Right cardiac atrium (tissue), 5 donors: ENCODE results near the gene TOPBP1. TPM values are rescaled to one million over a fixed set of nuclear protein-coding genes. Genes with fewer than 3 reads are reported as not detected.

Experiments used
- ATAC-seq, 2 donors: fragments of 200-7000 bp; cut with Tn5 transposase; one replicate each; pipeline versions ENCODE4 v1.8.0 to v1.9.1; 2020; ENCODE audit warnings: moderate library complexity in 2 of 2, mild to moderate bottlenecking in 1 of 2
- DNase-seq, 3 donors: peaks; one replicate each; pipeline ENCODE4 v3.0.0-alpha.2; 2020
- H3K27ac ChIP-seq: one replicate; pipeline ENCODE4 v1.5.1; 2013; ENCODE audit warnings: mild to moderate bottlenecking, low read length, control low read depth, moderate library complexity
- H3K27me3 ChIP-seq: one replicate; pipeline ENCODE4 v1.6.1; 2013; ENCODE audit not compliant: control insufficient read depth, insufficient read depth
- H3K4me1 ChIP-seq: one replicate; pipeline ENCODE4 v1.6.1; 2013; ENCODE audit warnings: low read length; ENCODE audit not compliant: control insufficient read depth, insufficient read depth
- H3K4me3 ChIP-seq: one replicate; pipeline ENCODE4 v1.5.1; 2013; ENCODE audit warnings: low read length, control low read depth
- H3K9me3 ChIP-seq: one replicate; pipeline ENCODE4 v1.6.1; 2013; ENCODE audit warnings: low read length; ENCODE audit not compliant: control insufficient read depth
- WGBS: extraction: QIAGEN DNeasy Blood & Tissue Kit; methylation state at CpG from one replicate; pipeline ENCODE4 v1.1.7; 2013; 5-methylcytosine and 5-hydroxymethylcytosine counted together
- intact Hi-C, 4 donors: fragments of 100-400 bp; cut with DNase I; formaldehyde crosslinking; loops; one replicate each; pipeline versions ENCODE4 v1.11.0 to v1.14.0; 2022 to 2023
- polyA plus RNA-seq: library from polyadenylated mRNA; stranded (reverse); fragments of 200-250 nt; gene quantifications from one replicate; pipeline ENCODE4 v1.2.3, GENCODE V29; 2013
- total RNA-seq, 4 donors: library from RNA; stranded (reverse); fragmentation: NEBNext Ultra II Directional; extraction: Animal tissue kit (Norgen Biotek cat#: 25700); gene quantifications; one replicate each; pipeline ENCODE4 v1.2.1, GENCODE V29; 2021
- donor health status: healthy with polysubstance abuse.
- donor health status: DM: no; HTN: yes; CAD: no.
- donor health status: DM: no; HTN: no; CAD: no.
- donor health status: DM: no; HTN: yes; CAD: no; lungs with severe emphysema.
- donor health status: DM: yes; HTN: yes; CAD: no.

The TOPBP1 gene
- total and polyA plus RNA-seq, 5 donors, result 5.4 to 12.7 (median 12.2) TPM

DNA sequence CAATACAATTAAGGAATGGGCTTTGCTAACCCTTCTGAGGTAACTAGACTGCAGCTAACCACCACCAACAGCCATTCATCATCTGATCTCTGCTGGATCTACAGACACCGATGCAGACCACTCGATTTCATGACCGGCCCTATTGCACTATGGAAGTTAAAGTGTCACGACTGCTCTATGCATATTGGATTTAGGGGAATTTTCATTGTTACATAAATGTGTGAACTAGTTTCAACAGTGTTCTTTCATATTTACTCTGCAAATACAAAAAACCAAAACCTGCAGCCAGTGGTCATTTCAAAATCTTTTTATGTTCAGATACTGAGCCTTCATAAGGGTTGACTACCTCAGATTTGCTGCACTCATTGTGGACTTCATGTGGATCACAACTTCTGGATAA is 73.7 kb downstream of the TOPBP1 start:
- intact Hi-C loops, result no loop called here
- Histone ChIP-seq H3K4me3 (no peak overlapping the region), H3K9me3 (no peaks in the 10 kb centered on the region), H3K27me3 (no peaks in the 10 kb centered on the region), H3K27ac (no peak overlapping the region), H3K4me1 (no peaks in the 10 kb centered on the region)
- DNase-seq (no peak), ATAC-seq (no peak)
- 94% methylated on average over 4 of the region's 4 CpGs for WGBS

DNA sequence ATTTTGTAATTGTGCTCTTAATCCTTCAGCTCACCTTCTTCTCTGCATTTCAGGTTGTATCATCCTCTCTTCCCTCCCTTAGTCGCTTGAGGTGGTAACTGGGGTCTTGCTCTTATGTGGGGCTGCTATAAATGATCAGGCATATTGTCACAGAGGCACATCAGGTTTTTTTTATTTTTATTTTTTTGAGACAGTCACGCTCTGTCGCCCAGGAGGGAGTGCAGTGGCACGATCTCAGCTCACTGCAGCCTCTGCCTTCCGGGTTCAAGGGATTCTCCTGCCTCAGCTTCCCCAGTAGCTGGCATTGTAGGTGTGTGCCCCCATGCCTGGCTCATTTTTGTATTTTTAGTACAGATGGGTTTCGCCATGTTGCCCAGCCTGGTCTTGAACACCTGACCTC is 78.3 kb downstream of the TOPBP1 start:
- Histone ChIP-seq H3K4me1 (no peaks in the 10 kb centered on the region), H3K27ac (no peak overlapping the region), H3K27me3 (no peaks in the 10 kb centered on the region), H3K9me3 (no peaks in the 10 kb centered on the region), H3K4me3 (no peak overlapping the region)
- intact Hi-C loops, result no loop called here
- WGBS, result 95% methylated on average over 6 of the region's 6 CpGs
- ATAC-seq (no peak), DNase-seq (no peak)

DNA sequence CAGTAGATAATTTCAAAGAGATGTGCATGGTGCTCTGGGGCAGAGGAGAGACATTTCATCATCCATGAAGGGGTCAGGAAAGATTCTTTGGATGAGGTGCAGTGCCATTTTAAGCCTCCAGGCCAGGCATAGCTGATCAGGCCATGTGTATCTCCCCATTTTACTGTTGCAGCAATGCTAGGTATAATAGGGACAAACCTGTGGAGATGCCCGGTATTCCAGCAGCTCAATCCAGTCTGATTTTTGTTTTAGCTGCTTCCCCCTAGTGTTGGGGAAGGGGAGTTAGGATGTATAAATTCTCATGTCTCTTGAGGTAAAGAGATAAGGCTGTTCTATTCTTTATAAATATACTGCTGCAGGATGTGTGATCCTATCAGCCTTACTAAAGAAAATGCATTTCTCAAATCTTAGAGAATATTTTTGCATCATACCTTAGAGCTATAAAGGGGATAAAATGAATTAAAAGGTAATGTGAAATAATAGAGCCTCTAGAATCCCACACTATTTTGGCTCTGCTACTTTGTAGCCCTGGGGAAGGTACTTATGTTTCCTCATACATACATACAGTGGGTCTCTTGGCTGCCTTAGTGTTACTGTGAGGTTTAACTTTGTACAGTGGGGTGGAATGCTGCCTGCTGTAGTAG is 83.1 kb downstream of the TOPBP1 start:
- no peak for DNase-seq
- Histone ChIP-seq H3K4me1 (peaks cover 6% of the 10 kb centered on the region), H3K4me3 (no peak overlapping the region), H3K9me3 (no peaks in the 10 kb centered on the region), H3K27ac (no peak overlapping the region), H3K27me3 (no peaks in the 10 kb centered on the region)
- intact Hi-C loops, result loop anchor here in 2 of 4 donors (10.0 kb wide), 2 partner anchors 114 to 854 kb away; partner anchors contain the start of gene NPHP3 (in 2 of the 2)
- WGBS, result 7% methylated on average over 1 of the region's 1 CpG
- ATAC-seq, result no peak

DNA sequence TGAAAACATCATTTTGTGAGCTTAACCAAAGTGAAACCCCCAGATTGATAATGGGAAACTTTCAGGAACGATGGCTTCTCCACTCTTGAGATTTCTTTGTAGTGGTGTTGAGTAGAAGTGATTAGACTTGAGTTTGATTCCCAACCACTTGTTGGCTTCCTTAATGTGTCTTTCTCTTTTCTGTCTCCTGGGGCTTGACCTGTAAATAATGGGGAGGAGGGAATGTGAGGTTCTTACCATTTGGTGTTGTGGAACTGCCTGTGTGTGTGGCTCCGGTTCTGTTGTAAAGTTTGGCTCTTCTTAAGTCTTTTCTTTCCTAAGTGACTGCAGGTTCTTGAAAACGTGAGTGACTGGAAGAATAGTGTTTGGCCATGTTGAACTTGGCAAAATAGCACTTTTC is 85.6 kb downstream of the TOPBP1 start:
- H3K4me3 ChIP-seq, result peak overlapping the region; percentile 33
- 13% methylated on average over 3 of the region's 3 CpGs for WGBS
- DNase-seq (no peak), ATAC-seq (no peak)
- intact Hi-C loops, result loop anchor here in 2 of 4 donors (10.0 kb wide), 2 partner anchors 111 to 851 kb away; partner anchors contain the start of gene NPHP3 (in 2 of the 2)
- peaks cover 6% of the 10 kb centered on the region for H3K4me1 ChIP-seq
- H3K27me3 ChIP-seq, result no peaks in the 10 kb centered on the region
- H3K27ac ChIP-seq, result no peak overlapping the region
- no peaks in the 10 kb centered on the region for H3K9me3 ChIP-seq

DNA sequence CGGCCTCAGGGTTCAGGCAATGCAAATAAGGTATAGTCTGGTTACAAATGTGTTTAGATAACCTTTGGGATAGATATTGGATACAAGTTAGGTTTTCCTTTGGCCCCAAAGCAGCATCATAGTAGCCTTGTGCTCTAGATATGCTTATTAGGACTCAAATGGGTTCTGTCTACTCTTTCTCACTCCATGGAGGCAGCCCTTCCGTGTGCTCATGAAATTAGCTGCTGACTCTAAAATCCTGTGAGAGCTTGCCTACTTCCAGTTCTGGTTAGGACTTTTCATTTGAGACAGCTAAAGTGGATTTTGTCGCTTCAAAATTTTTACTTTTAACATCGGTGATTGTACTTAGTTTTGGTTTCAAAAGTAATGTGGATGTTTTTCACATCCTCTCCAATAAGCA is 86.7 kb downstream of the TOPBP1 start:
- no peak for ATAC-seq
- Histone ChIP-seq H3K27me3 (no peaks in the 10 kb centered on the region), H3K4me1 (peaks cover 6% of the 10 kb centered on the region), H3K27ac (no peak overlapping the region), H3K9me3 (no peaks in the 10 kb centered on the region), H3K4me3 (peak overlapping the region; percentile 95)
- DNase-seq, result no peak
- intact Hi-C loops, result loop anchor here in 2 of 4 donors (10.0 kb wide), 2 partner anchors 110 to 850 kb away; partner anchors contain the start of gene NPHP3 (in 2 of the 2)
- WGBS, result 31% methylated on average over 4 of the region's 4 CpGs

DNA sequence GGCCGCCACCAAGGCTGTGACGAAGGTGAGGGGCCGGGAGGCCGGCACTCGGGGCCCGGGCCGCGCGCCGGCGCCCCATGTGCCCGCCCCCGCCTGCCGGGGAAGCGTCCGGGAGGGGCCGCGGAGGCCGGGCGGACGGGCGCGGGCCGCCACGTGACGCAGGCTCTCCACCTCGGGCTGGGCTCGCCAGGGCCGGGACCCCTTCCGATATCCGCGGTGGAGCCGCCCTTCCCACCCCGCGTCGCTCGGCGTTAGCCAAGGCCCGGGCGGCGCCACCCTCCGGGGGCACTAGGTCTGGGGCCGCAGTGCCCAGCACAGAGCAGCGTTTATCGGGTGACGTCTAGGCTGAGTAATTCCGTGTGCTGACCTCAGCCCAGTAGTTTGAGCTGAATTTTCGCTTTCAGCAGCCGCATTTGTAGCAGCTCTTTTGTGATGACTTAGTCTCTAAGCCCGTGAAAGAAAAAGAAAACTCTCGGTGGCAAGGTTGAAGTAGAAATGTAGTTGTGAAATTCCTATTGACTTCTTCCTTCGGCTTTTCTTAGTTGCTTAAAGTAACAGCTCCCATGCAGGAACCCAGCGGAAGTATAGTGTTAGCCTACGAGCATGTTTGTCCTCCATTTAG is 87.4 kb downstream of the TOPBP1 start:
- Histone ChIP-seq H3K27me3 (no peaks in the 10 kb centered on the region), H3K4me1 (peaks cover 6% of the 10 kb centered on the region), H3K27ac (peak overlapping the region; percentile 98), H3K4me3 (peak overlapping the region; percentile 95), H3K9me3 (no peaks in the 10 kb centered on the region)
- ATAC-seq (peak; percentile 51 to 68), DNase-seq (peak; percentile 88 to 93 (median 92))
- intact Hi-C loops, result loop anchor here in 2 of 4 donors (10.0 kb wide), 2 partner anchors 110 to 850 kb away; partner anchors contain the start of gene NPHP3 (in 2 of the 2)
- WGBS, result under 1% methylated on average over 54 of the region's 54 CpGs

DNA sequence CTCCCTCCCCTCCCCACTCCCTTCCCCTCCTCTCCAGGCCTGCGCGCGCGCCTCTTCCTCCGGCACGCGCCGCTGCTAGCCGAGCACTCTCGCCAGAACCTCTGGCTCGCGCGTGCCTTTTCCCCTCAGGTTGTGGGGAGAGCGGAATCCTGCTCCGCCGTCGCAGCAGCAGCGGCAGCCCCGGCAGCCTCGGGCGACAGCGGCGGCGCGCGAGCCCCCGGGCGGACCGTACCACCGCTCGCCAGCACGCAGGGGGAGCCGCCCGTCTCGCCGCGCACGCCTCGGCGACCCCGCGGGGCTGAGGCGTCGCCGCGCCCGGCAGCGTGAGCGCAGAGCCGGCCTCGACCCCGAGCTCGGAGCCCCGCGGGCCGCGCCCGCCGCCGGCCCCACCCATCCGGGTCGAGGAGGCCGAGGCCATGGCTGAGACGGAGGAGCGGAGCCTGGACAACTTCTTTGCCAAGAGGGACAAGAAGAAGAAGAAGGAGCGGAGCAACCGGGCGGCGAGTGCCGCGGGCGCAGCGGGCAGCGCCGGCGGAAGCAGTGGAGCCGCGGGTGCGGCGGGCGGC is 88.0 kb downstream of the TOPBP1 start, which contains the start of gene CDV3:
TSS of gene CDV3 (plus strand) at position 58 of the 566 bp plus-strand sequence. CDS start at position 417, 359 bp downstream.
- Histone ChIP-seq H3K27me3 (no peaks in the 10 kb centered on the region), H3K9me3 (no peaks in the 10 kb centered on the region), H3K4me3 (peak within 1 kb of the TSS; percentile 95), H3K27ac (peak within 1 kb of the TSS; percentile 98), H3K4me1 (peaks cover 6% of the 10 kb centered on the region)
- WGBS, result under 1% methylated on average over 80 of the region's 81 CpGs
- no peak for DNase-seq
- intact Hi-C loops, result loop anchor here in 2 of 4 donors (10.0 kb wide), 2 partner anchors 109 to 849 kb away; partner anchors contain the start of gene NPHP3 (in 2 of the 2)
- peak; percentile 17 to 26 for ATAC-seq

DNA sequence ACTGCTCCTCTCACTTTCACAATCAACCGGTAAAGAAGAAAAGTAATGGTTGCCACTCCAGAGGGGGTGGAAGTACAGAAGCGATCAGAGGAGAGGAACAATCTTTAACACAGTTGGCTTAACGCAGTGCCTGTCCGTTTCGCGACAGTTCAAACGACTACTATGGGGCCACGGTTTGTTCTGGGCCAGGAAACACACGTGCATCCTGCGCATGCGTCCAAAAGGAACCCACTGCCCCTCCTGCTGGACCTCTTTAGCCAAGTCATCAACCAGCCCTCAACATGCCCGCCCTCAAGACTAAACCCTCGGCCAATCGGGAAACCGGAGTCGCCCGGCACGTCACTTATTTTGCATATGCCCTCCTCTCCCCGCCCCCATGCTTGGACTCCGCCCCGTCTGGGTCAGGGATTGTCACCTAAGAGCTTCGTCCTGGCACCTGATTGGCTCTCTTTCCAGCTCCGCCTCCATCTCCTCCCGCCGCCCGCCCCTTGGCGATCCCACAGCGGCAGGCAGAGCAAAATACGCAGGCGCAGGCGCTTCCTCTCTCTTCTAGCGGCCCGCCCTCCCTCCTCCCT is 88.6 kb downstream of the TOPBP1 start:
- WGBS, result under 1% methylated on average over 32 of the region's 33 CpGs
- intact Hi-C loops, result loop anchor here in 2 of 4 donors (10.0 kb wide), 2 partner anchors 108 to 848 kb away; partner anchors contain the start of gene NPHP3 (in 2 of the 2)

DNA sequence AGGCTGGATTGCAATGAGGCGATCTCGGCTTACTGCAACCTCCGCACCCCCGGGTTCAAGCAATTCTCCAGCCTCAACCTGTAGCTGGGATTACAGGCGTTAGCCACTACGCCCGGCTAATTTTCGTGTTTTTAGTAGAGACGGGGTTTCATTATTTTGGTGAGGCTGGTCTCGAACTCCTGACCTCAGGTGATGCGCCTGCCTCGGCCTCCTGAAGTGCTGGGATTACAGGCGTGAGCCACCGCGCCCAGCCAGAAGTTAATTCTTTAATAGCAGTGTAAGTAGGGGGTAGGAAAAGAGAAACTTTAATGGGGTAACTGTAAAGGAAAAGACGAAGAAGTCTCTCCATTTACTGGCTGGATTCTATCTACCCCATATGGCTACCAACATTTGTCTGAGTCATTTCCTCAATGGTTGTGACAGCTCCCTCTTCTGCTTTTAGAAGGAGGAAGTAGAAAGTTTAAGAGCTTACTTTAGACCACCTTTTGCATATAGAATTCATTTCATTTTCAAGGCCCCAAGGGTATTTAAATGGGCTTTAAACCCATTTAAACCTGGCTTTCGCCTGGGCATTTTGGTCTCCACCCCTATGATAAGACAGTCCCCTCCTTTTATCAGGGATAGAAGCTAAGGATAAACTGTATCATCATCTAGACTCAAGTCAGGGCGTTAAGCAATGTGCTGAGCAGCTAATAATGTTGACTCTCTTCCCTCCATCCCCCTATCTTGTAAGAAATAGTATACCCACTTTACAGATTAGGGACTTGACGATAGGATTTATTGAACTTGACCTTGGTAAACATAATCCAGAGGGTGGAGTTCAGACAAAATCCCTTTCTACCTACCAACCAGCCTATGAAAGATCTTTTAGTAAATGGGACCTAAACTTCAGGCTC is 89.3 kb downstream of the TOPBP1 start:
- ATAC-seq (no peak), DNase-seq (peak in 1 of 3 donors; percentile 46)
- peaks cover 4% of the 10 kb centered on the region for H3K4me1 ChIP-seq
- WGBS, result 79% methylated on average over 19 of the region's 19 CpGs
- no peaks in the 10 kb centered on the region for H3K9me3 ChIP-seq
- H3K27me3 ChIP-seq, result no peaks in the 10 kb centered on the region
- H3K27ac ChIP-seq, result peak overlapping the region; percentile 80
- peak overlapping the region; percentile 38 for H3K4me3 ChIP-seq
- intact Hi-C loops, result loop anchor here in 2 of 4 donors (10.0 kb wide), 2 partner anchors 108 to 848 kb away; partner anchors contain the start of gene NPHP3 (in 2 of the 2)

More for the DNA sequence above, 88.6 kb downstream of the TOPBP1 start:
- H3K27me3 ChIP-seq, result no peaks in the 10 kb centered on the region
- H3K4me3 ChIP-seq, result peak overlapping the region; percentile 95
- DNase-seq (peak; percentile 100), ATAC-seq (peak; percentile 95 to 97)
- peaks cover 6% of the 10 kb centered on the region for H3K4me1 ChIP-seq
- peak overlapping the region; percentile 80 for H3K27ac ChIP-seq
- H3K9me3 ChIP-seq, result no peaks in the 10 kb centered on the region

DNA sequence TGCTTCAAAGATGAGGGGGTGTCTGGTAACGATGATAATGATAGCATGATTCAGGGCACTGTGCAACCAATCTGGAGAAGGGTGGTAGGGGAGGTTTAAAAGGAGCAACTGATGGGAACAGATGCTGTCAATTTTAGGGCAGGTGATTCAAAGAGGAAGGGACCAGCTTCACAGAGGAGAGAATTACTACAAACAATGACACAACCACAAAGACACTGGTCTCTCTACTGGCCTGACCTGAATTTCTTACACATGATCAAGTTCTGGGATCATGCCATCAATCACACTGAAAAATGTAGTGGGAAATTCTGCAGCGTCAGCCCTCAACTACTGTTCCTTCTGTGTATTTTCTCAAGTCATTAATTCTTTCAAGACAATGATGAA is 90.8 kb downstream of the TOPBP1 start:
- H3K27me3 ChIP-seq, result no peaks in the 10 kb centered on the region
- 86% methylated on average over 2 of the region's 2 CpGs for WGBS
- H3K27ac ChIP-seq, result no peak overlapping the region
- H3K4me1 ChIP-seq, result peaks cover 2% of the 10 kb centered on the region
- ATAC-seq (no peak), DNase-seq (no peak)
- no peak overlapping the region for H3K4me3 ChIP-seq
- intact Hi-C loops, result loop anchor here in 2 of 4 donors (10.0 kb wide), 2 partner anchors 106 to 846 kb away; partner anchors contain the start of gene NPHP3 (in 2 of the 2)
- H3K9me3 ChIP-seq, result no peaks in the 10 kb centered on the region
